Body of pancreas (tissue), 4 donors: ENCODE data around the gene PRAF2. TPM values are rescaled to one million over a fixed set of nuclear protein-coding genes. Genes with fewer than 3 reads are reported as not detected.

Source experiments
- ATAC-seq: fragments of 150-250 bp; one replicate; pipeline ENCODE4 v1.9.1; 2016
- DNase-seq, 4 donors: peaks; one replicate each; pipeline ENCODE4 v3.0.0-alpha.2; 2019
- H3K27ac ChIP-seq, 4 donors: fragments of 200-600 bp; sonication (generic); 1 replicate in 3 of 4; 2 replicates in 1 of 4; pipeline versions ENCODE4 v1.5.1 to v1.6.1; 2016 to 2019; ENCODE audit warnings: mild to moderate bottlenecking in 1 of 4, mixed read lengths in 1 of 4, moderate library complexity in 1 of 4
- H3K27me3 ChIP-seq, 2 donors: fragments of 200-600 bp; sonication (generic); one replicate each; pipeline ENCODE4 v1.6.0; 2016; ENCODE audit warnings: mild to moderate bottlenecking in 1 of 2
- H3K36me3 ChIP-seq, 2 donors: fragments of 200-600 bp; sonication (generic); replicated peaks in 1 of 2; 2 replicates each; pipeline ENCODE4 v1.5.1; 2016; ENCODE audit warnings: low read depth in 2 of 2; ENCODE audit not compliant: insufficient read depth in 1 of 2
- H3K4me1 ChIP-seq: fragments of 200-600 bp; sonication (generic); one replicate; pipeline ENCODE4 v1.6.0; 2016
- H3K4me3 ChIP-seq, 2 donors: fragments of 200-600 bp; sonication (generic); 1 replicate in 1 of 2; 2 replicates in 1 of 2; pipeline ENCODE4 v1.5.1; 2016 to 2019
- H3K9me3 ChIP-seq, 3 donors: fragments of 200-600 bp; sonication (generic); 1 replicate in 2 of 3; 2 replicates in 1 of 3; pipeline ENCODE4 v1.5.1; 2016
- POLR2A ChIP-seq, 3 donors: fragments of 450-650 bp; IDR thresholded peaks; one replicate each; pipeline ENCODE4 v1.6.1; 2016; ENCODE audit warnings: antibody characterized with exemption in 3 of 3, mild to moderate bottlenecking in 2 of 3
- WGBS, 2 donors: methylation state at CpG; one replicate each; pipeline ENCODE4 v1.1.5; 2017; 5-methylcytosine and 5-hydroxymethylcytosine counted together
- intact Hi-C: fragments of 100-400 bp; cut with DNase I; formaldehyde crosslinking; loops from one replicate; pipeline ENCODE4 v1.15.1; 2023
- total RNA-seq, 2 donors: library from RNA; depleted of rRNA; stranded (reverse); fragments of >200 nt; gene quantifications; one replicate each; pipeline ENCODE4 v1.1.0, GENCODE V29; 2016
- TF ChIP-seq, protein P1 (sequence below), 7 experiments: fragments of 450-650 bp in 4 of 7; fragments of 200-600 bp in 3 of 7; sonication (generic) in 3 of 7; IDR thresholded peaks; one replicate each; pipeline ENCODE4 v1.5.1; 2016 to 2019; ENCODE audit warnings: antibody characterized with exemption in 7 of 7

Gene PRAF2
- total RNA-seq, 2 donors from 2014 or later = 5.4 to 10.9 TPM

DNA sequence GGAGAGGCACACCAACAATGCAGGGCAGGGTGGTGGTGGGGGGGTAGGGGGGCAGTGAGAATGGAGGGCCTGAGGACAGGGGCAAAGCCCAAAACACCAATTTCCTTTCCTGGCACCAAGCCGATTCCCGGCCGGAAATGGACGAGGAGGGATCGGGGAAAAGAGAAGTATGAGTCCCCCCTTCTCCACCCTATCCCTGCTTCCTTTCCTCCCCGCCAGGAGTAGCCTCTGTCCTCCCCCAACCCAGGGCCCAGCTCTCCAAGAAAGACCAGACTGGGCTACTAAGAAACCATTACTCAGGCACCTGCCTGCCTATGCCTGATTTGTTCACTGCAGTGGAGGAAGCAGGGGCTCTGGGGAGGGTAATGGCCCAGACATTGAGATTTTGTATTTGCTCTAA lies 14.6 kb downstream of the PRAF2 start:
- peak overlapping the region in 1 of 2 donors; percentile 25 for H3K4me3 ChIP-seq
- WGBS, 2 donors = 0 to 12% methylated on average over 5 to 6 of the region's 6 CpGs
- no peaks in the 10 kb centered on the region for H3K27me3 ChIP-seq
- peak; percentile 33 for ATAC-seq
- peaks cover 13% of the 10 kb centered on the region for H3K4me1 ChIP-seq
- no peak for DNase-seq
- TF ChIP-seq, protein P1, sequence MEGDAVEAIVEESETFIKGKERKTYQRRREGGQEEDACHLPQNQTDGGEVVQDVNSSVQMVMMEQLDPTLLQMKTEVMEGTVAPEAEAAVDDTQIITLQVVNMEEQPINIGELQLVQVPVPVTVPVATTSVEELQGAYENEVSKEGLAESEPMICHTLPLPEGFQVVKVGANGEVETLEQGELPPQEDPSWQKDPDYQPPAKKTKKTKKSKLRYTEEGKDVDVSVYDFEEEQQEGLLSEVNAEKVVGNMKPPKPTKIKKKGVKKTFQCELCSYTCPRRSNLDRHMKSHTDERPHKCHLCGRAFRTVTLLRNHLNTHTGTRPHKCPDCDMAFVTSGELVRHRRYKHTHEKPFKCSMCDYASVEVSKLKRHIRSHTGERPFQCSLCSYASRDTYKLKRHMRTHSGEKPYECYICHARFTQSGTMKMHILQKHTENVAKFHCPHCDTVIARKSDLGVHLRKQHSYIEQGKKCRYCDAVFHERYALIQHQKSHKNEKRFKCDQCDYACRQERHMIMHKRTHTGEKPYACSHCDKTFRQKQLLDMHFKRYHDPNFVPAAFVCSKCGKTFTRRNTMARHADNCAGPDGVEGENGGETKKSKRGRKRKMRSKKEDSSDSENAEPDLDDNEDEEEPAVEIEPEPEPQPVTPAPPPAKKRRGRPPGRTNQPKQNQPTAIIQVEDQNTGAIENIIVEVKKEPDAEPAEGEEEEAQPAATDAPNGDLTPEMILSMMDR (IDR thresholded peaks at IDR 0.05) = no peak
- TF ChIP-seq POLR2A (IDR thresholded peaks at IDR 0.05) = no peak
- H3K9me3 ChIP-seq = no peaks in the 10 kb centered on the region
- H3K27ac ChIP-seq = peak overlapping the region; percentile 72 to 89 (median 78)
- no peaks in the 10 kb centered on the region for H3K36me3 ChIP-seq
- intact Hi-C loops = no loop called here

GRCh38 chrX:49058794-49059193 lies 15.0 kb downstream of the PRAF2 start, which contains the start of gene CCDC120:
Gene CCDC120 (plus strand): TSS chrX:49058999. CDS start chrX:49062042, 3,043 bp downstream.
- intact Hi-C loops = no loop called here
- no peaks in the 10 kb centered on the region for H3K27me3 ChIP-seq
- peaks cover 13% of the 10 kb centered on the region for H3K4me1 ChIP-seq
- peak within 1 kb of the TSS; percentile 72 to 89 (median 78) for H3K27ac ChIP-seq
- H3K36me3 ChIP-seq = no peaks in the 10 kb centered on the region
- ATAC-seq (peak; percentile 93), DNase-seq (peak; percentile 62 to 73 (median 68))
- TF ChIP-seq, protein P1 (IDR thresholded peaks at IDR 0.05) = no peak
- TF ChIP-seq POLR2A (IDR thresholded peaks at IDR 0.05) = peak; percentile 30 to 67 (median 67)
- H3K9me3 ChIP-seq = no peaks in the 10 kb centered on the region
- 0% methylated on average over 1 of the region's 5 CpGs; no CpG with 5 or more reads in 1 of the 2 donors for WGBS, 2 donors
- peak within 1 kb of the TSS in 1 of 2 donors; percentile 25 for H3K4me3 ChIP-seq

DNA sequence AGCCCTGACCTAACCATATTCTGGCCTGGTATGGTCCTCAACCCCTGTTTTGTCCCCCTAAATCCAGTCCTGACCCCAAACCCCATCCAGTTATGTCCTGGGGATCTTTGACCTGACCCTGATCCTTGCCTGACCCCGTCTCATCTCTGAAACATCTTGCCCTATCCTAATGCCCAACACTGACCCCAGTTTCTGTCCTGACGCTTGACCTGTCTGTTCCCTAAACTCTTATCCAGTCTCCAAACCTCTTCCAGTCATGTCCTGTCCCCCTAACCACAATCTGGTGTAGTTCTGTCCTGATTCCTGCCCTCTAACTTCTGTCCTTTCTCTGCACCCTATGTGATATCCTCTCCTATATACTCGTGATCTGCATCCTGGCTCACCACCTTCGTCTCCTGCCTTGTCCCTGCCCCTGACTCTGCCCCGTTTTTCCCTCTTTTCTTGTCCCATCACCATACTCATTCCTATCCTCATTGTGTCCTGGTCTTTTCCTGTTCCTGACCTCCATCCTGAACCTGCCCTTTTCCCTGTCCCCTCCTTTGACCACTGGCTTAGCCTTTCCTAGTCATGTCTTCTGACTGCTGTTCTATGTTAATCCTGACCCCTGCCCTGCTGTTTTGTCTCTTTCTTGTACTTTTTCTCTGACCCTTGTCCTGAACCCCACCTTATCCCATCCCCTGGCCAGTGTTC lies 19.6 kb downstream of the PRAF2 start:
- Histone ChIP-seq H3K27ac (peak overlapping the region; percentile 65 to 83 (median 82)), H3K27me3 (no peaks in the 10 kb centered on the region), H3K36me3 (no peaks in the 10 kb centered on the region), H3K4me3 (peak overlapping the region in 1 of 2 donors; percentile 1), H3K4me1 (peaks cover 4% of the 10 kb centered on the region), H3K9me3 (no peaks in the 10 kb centered on the region)
- TF ChIP-seq, protein P1 (IDR thresholded peaks at IDR 0.05) = no peak
- no peak for DNase-seq
- 92 to 93% methylated on average over 4 to 5 of the region's 5 CpGs for WGBS, 2 donors
- intact Hi-C loops = no loop called here
- no peak for ATAC-seq

DNA sequence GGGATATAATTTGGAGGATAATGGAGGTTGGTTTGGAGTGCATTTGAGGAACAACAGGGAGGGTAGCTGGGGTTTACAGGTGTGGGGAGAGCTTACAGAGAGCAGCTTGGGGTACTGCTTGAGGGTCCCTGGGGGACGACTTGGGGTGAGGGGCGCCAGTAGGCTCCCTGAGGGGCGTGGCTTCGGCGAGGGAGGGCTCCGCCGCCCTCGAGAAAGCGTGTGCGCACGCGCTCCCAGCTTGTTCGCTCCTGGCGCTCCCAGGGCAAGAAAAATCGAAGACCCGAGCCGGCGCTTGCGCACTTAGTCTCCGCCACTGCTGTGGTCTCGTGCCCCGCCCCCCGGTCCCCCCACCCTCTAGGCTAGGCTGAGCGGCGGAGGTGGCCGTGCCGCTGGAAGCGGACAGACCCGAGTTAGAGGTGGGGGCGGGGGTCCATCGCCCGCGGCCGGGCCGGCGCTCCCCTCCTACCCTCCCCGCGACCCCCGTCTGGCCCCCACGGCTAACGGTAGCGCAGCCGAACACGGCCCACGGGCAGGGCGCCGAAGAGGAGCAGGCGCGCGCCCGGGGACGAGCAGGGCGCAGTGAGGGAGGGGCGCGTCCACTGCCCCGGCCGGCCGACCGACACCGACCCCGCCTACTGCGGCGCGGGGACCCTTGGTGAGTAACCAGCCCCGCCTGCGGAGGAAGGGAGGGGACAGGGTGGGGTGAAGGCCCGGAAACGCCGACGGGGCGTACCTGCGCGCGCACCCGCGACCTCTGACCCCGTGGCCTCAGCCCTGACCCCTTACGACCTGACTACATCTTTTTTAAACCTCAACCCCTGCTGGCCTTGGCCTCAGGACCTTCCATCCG lies 20.4 kb downstream of the PRAF2 start:
- TF ChIP-seq, protein P1 (IDR thresholded peaks at IDR 0.05) = no peak
- peak; percentile 11 to 36 (median 20) for TF ChIP-seq POLR2A (IDR thresholded peaks at IDR 0.05)
- ATAC-seq (peak; percentile 74), DNase-seq (peak; percentile 53 to 73 (median 68))
- Histone ChIP-seq H3K4me3 (peak overlapping the region in 1 of 2 donors; percentile 1), H3K27ac (peak overlapping the region; percentile 65 to 83 (median 82)), H3K9me3 (no peaks in the 10 kb centered on the region), H3K27me3 (no peaks in the 10 kb centered on the region), H3K4me1 (peaks cover 4% of the 10 kb centered on the region), H3K36me3 (no peaks in the 10 kb centered on the region)
- intact Hi-C loops = no loop called here
- WGBS, 2 donors = 1% methylated on average over 23 of the region's 79 CpGs; no CpG with 5 or more reads in 1 of the 2 donors
